ENCODE data around the gene MOCS1. TPM values are rescaled to one million over a fixed set of nuclear protein-coding genes. Genes with fewer than 3 reads are reported as not detected.

MOCS1 gene
- polyA plus RNA-seq, 3 donors = 0.05 to 0.26 (median 0.12) TPM

GRCh38 chr6:39867592-39867991 is 66.7 kb downstream of the MOCS1 start:
- H3K27me3 ChIP-seq (ENCODE audit: control insufficient read depth in 2 of 2, insufficient read depth in 2 of 2, low read length in 2 of 2) = no peaks in the 10 kb centered on the region
- H3K27ac ChIP-seq (ENCODE audit: low read depth in 1 of 2, low read length in 2 of 2) = no peak overlapping the region
- no peak overlapping the region for H3K4me2 ChIP-seq (replicated peaks; ENCODE audit: extremely low read depth, low read length, poor library complexity, severe bottlenecking)
- no peaks in the 10 kb centered on the region for H3K36me3 ChIP-seq (replicated peaks in 1 of 2; ENCODE audit: control insufficient read depth in 1 of 2, insufficient read depth in 2 of 2, low read length in 2 of 2)
- H3K4me1 ChIP-seq (ENCODE audit: control insufficient read depth in 1 of 2, insufficient read depth in 2 of 2, low read length in 2 of 2) = no peaks in the 10 kb centered on the region
- 89% methylated on average over 5 of the region's 6 CpGs for WGBS (ENCODE audit: insufficient coverage)
- H3K4me3 ChIP-seq (replicated peaks in 1 of 3; ENCODE audit: low read depth in 2 of 3, low read length in 3 of 3) = no peak overlapping the region
- no peaks in the 10 kb centered on the region for H4K20me1 ChIP-seq (ENCODE audit: insufficient read depth, low read length)
- H3K79me2 ChIP-seq (ENCODE audit: insufficient read depth, low read length) = no peaks in the 10 kb centered on the region
- TF ChIP-seq CTCF (IDR thresholded peaks at IDR 0.05) = no peak
- no peaks in the 10 kb centered on the region for H3K36me3 Mint-ChIP-seq
- no peak overlapping the region for H2AFZ ChIP-seq (ENCODE audit: insufficient read depth, low read depth, low read length, poor library complexity, severe bottlenecking)
- H3K9ac ChIP-seq (ENCODE audit: insufficient read depth, low read length, poor library complexity, severe bottlenecking) = no peak overlapping the region
- H3K27ac Mint-ChIP-seq = no peak overlapping the region
- no peak overlapping the region for H3K4me3 Mint-ChIP-seq
- H3K4me1 Mint-ChIP-seq = no peaks in the 10 kb centered on the region
- H3K9me3 ChIP-seq (replicated peaks in 1 of 2; ENCODE audit: control insufficient read depth in 1 of 2, insufficient read depth in 1 of 2, low read length in 2 of 2) = no peaks in the 10 kb centered on the region
- peaks cover 3 to 8% (median 3%) of the 10 kb centered on the region in 3 donors for H3K27me3 Mint-ChIP-seq (ENCODE audit: low read depth in 3 of 3)
- peaks cover 0 to 2% (median 0%) of the 10 kb centered on the region in 7 donors for H3K9me3 Mint-ChIP-seq
- intact Hi-C loops (cut with micrococcal nuclease) = no loop called here
- no peak for DNase-seq

DNA sequence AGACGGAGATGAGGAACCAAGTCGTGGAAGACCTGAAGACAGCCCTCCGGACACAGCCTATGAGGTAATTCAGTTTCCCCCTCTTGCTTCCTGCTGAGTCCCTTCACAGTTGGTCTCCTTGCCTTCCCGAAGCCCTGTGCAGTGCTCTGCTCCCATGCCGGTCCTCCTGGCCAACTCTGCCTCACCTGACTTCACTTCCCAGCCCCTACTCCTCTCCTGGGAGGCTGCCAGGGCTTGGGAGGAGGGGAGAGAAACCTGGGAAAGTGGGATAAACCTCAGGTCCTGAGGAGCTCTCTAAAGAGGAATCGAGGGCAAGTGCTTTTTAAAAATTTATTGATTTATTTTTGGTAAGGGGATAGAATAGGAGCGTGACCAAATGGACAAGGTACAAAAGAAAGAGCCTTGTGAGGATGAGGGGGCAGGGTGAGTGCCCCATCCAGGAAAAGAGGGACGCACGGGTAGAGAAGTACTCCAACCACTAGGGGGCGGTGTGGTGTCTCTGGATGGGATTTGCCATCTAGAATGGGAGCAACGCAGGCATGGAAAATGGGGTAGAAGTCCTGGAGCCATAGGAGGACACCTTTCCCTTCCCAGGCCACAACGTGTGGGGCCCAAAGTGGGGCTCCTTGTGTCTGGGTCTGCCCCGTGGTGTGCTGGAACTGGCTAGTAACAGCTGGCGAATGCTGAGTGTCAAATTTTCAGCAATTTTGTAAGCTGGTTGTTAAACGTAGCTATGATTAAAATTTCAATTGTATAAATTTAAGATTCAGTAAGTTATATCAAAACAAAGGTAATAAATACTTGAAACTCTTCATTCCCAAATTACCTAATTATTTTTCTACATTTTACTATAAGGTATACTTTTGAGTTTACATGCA is 69.0 kb downstream of the MOCS1 start:
- Mint-ChIP-seq H3K27ac (no peak overlapping the region), H3K27me3 (ENCODE audit: low read depth in 3 of 3) (peaks cover 3 to 8% (median 5%) of the 10 kb centered on the region in 3 donors), H3K4me1 (no peaks in the 10 kb centered on the region), H3K36me3 (no peaks in the 10 kb centered on the region), H3K9me3 (peaks cover 0 to 2% (median 0%) of the 10 kb centered on the region in 7 donors), H3K4me3 (no peak overlapping the region)
- H3K4me2 ChIP-seq (replicated peaks; ENCODE audit: extremely low read depth, low read length, poor library complexity, severe bottlenecking) = no peak overlapping the region
- intact Hi-C loops (cut with micrococcal nuclease) = no loop called here
- H3K79me2 ChIP-seq (ENCODE audit: insufficient read depth, low read length) = no peaks in the 10 kb centered on the region
- no peaks in the 10 kb centered on the region for H4K20me1 ChIP-seq (ENCODE audit: insufficient read depth, low read length)
- peak; percentile 3 to 41 (median 9) for DNase-seq
- TF ChIP-seq CTCF (IDR thresholded peaks at IDR 0.05) = peak; percentile 90
- no peaks in the 10 kb centered on the region for H3K4me1 ChIP-seq (ENCODE audit: control insufficient read depth in 1 of 2, insufficient read depth in 2 of 2, low read length in 2 of 2)
- H3K27me3 ChIP-seq (ENCODE audit: control insufficient read depth in 2 of 2, insufficient read depth in 2 of 2, low read length in 2 of 2) = no peaks in the 10 kb centered on the region
- H3K9ac ChIP-seq (ENCODE audit: insufficient read depth, low read length, poor library complexity, severe bottlenecking) = no peak overlapping the region
- H3K36me3 ChIP-seq (replicated peaks in 1 of 2; ENCODE audit: control insufficient read depth in 1 of 2, insufficient read depth in 2 of 2, low read length in 2 of 2) = no peaks in the 10 kb centered on the region
- H3K4me3 ChIP-seq (replicated peaks in 1 of 3; ENCODE audit: low read depth in 2 of 3, low read length in 3 of 3) = no peak overlapping the region
- H3K9me3 ChIP-seq (replicated peaks in 1 of 2; ENCODE audit: control insufficient read depth in 1 of 2, insufficient read depth in 1 of 2, low read length in 2 of 2) = no peaks in the 10 kb centered on the region
- H2AFZ ChIP-seq (ENCODE audit: insufficient read depth, low read depth, low read length, poor library complexity, severe bottlenecking) = no peak overlapping the region
- H3K27ac ChIP-seq (ENCODE audit: low read depth in 1 of 2, low read length in 2 of 2) = no peak overlapping the region
- WGBS (ENCODE audit: insufficient coverage) = 32% methylated on average over 9 of the region's 15 CpGs
